ENCODE results near the gene GPC6.

GPC6 gene

GRCh38 chr13:93260591-93260990, 34.0 kb downstream of the GPC6 start:
- no peak overlapping the region for H2BK15ac ChIP-seq (ENCODE audit: low read length)
- H2AFZ ChIP-seq (ENCODE audit: low read length): no peak overlapping the region
- WGBS, 2 donors (ENCODE audit: extremely low coverage in 2 of 2, insufficient read length in 2 of 2, insufficient replicate concordance in 1 of 2): no CpG with 5 or more reads among the region's 1 CpG

DNA sequence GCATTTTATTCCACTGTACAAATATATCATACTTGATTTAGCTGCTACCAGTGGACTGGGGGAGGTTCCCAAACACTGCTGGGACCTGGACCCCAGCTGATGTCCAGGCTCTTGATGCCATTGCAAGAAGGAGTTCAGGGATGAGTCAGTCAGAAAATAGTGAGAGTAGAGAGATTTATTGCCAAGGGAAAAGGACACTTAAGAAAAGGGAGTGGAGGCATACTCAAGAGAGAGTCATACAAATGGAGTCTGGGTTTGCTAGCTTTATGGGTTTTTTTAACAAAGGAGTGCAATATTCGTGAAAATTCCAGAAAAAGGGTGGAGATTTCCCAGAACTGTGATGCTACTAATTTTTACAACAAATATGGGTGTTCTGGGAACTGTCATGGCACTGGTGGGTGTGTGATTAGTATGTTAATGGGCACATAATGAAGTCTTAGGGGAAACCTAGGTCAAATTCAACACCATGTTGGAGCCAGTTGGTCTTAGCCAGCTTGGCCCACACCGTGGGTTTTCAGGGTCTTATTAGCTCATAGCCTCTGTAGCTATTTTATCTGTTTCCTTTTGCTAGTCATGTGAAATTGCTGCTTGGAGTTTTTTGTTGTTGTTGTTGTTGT, 36.2 kb downstream of the GPC6 start:
- WGBS, 2 donors (ENCODE audit: extremely low coverage in 2 of 2, insufficient read length in 2 of 2, insufficient replicate concordance in 1 of 2): no CpG with 5 or more reads among the region's 2 CpGs
- H3K23ac ChIP-seq (ENCODE audit: low read depth, low read length, poor library complexity): no peak overlapping the region
- no peak overlapping the region for H3K4me3 ChIP-seq (ENCODE audit: low read length in 2 of 2)

More at GRCh38 chr13:93260591-93260990, 34.0 kb downstream of the GPC6 start:
- H2AK5ac ChIP-seq (ENCODE audit: low read depth, low read length): no peak overlapping the region
- no peaks in the 10 kb centered on the region for H3K36me3 ChIP-seq (replicated peaks in 1 of 2; ENCODE audit: control insufficient read depth in 2 of 2, insufficient read depth in 2 of 2, low read length in 2 of 2)
- no peaks in the 10 kb centered on the region for H3K9me3 ChIP-seq (replicated peaks in 1 of 2; ENCODE audit: control insufficient read depth in 2 of 2, insufficient read depth in 1 of 2, low read depth in 1 of 2, low read length in 2 of 2)
- H2BK5ac ChIP-seq (ENCODE audit: low read length): no peak overlapping the region
- no peaks in the 10 kb centered on the region for H3K79me1 ChIP-seq (ENCODE audit: low read depth, low read length)
- H3K4ac ChIP-seq (ENCODE audit: low read length): no peak overlapping the region
- no peak overlapping the region for H3K4me2 ChIP-seq (ENCODE audit: insufficient read depth, low read length, poor library complexity, severe bottlenecking)
- no peak overlapping the region for H2BK12ac ChIP-seq (ENCODE audit: low read length)
- H3K18ac ChIP-seq (ENCODE audit: low read length): no peak overlapping the region
- no peak overlapping the region for H4K91ac ChIP-seq (ENCODE audit: low read depth, low read length, poor library complexity)
- no peak overlapping the region for H4K8ac ChIP-seq (ENCODE audit: low read depth, low read length)
- H3K4me1 ChIP-seq (ENCODE audit: control insufficient read depth in 2 of 2, insufficient read depth in 1 of 2, low read depth in 1 of 2, low read length in 2 of 2): no peaks in the 10 kb centered on the region
- H3K4me3 ChIP-seq (ENCODE audit: low read length in 2 of 2): no peak overlapping the region
- DNase-seq (ENCODE audit: low spot score): no peak
- no peak overlapping the region for H3K23ac ChIP-seq (ENCODE audit: low read depth, low read length, poor library complexity)
- no peak overlapping the region for H3K27ac ChIP-seq (replicated peaks; ENCODE audit: low read length)
- no peak overlapping the region for H3K14ac ChIP-seq (ENCODE audit: low read length)
- H3K27me3 ChIP-seq (ENCODE audit: control insufficient read depth in 3 of 3, insufficient read depth in 3 of 3, low read depth in 1 of 3, low read length in 3 of 3): no peaks in the 10 kb centered on the region
- no peak overlapping the region for H2BK120ac ChIP-seq (ENCODE audit: low read depth, low read length)
- H3K9ac ChIP-seq (ENCODE audit: low read depth, low read length, poor library complexity): no peak overlapping the region

DNA sequence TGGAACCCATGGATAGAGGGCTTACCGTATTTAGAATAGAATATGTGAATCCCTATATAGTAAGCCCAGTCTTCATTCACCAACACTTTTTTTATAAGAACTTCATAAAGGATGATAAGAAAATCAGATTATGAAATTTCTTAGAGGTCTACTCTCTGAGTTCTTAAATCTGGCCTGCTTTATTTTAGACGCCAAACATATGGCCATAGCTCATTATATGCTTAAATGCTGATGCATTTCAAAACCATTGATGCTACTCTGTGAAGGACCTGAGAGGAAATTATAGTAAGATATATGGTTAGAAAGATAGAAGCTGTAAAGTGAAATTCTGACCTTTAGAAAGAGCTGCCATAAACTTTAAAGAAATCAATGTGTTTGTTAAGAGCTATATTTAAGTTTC, 38.3 kb downstream of the GPC6 start:
- peaks cover 0 to under 1% of the 10 kb centered on the region in 2 donors for H3K9me3 ChIP-seq (replicated peaks in 1 of 2; ENCODE audit: control insufficient read depth in 2 of 2, insufficient read depth in 1 of 2, low read depth in 1 of 2, low read length in 2 of 2)
- no peak overlapping the region for H2AFZ ChIP-seq (ENCODE audit: low read length)
- no peak overlapping the region for H3K23ac ChIP-seq (ENCODE audit: low read depth, low read length, poor library complexity)
- no peak overlapping the region for H2AK5ac ChIP-seq (ENCODE audit: low read depth, low read length)
- no peak overlapping the region for H3K14ac ChIP-seq (ENCODE audit: low read length)
- no peak overlapping the region for H4K91ac ChIP-seq (ENCODE audit: low read depth, low read length, poor library complexity)
- H2BK12ac ChIP-seq (ENCODE audit: low read length): no peak overlapping the region
- H3K9ac ChIP-seq (ENCODE audit: low read depth, low read length, poor library complexity): no peak overlapping the region
- H3K27ac ChIP-seq (replicated peaks; ENCODE audit: low read length): no peak overlapping the region
- no CpG with 5 or more reads among the region's 2 CpGs for WGBS, 2 donors (ENCODE audit: extremely low coverage in 2 of 2, insufficient read length in 2 of 2, insufficient replicate concordance in 1 of 2)
- no peak overlapping the region for H2BK5ac ChIP-seq (ENCODE audit: low read length)
- H3K79me1 ChIP-seq (ENCODE audit: low read depth, low read length): no peaks in the 10 kb centered on the region
- no peak for DNase-seq (ENCODE audit: low spot score)
- no peaks in the 10 kb centered on the region for H3K27me3 ChIP-seq (ENCODE audit: control insufficient read depth in 3 of 3, insufficient read depth in 3 of 3, low read depth in 1 of 3, low read length in 3 of 3)
- no peak overlapping the region for H3K18ac ChIP-seq (ENCODE audit: low read length)
- peaks cover 0 to 1% of the 10 kb centered on the region in 2 donors for H3K4me1 ChIP-seq (ENCODE audit: control insufficient read depth in 2 of 2, insufficient read depth in 1 of 2, low read depth in 1 of 2, low read length in 2 of 2)
- H4K8ac ChIP-seq (ENCODE audit: low read depth, low read length): no peak overlapping the region
- H3K36me3 ChIP-seq (replicated peaks in 1 of 2; ENCODE audit: control insufficient read depth in 2 of 2, insufficient read depth in 2 of 2, low read length in 2 of 2): no peaks in the 10 kb centered on the region
- no peak overlapping the region for H2BK120ac ChIP-seq (ENCODE audit: low read depth, low read length)
- H3K4me2 ChIP-seq (ENCODE audit: insufficient read depth, low read length, poor library complexity, severe bottlenecking): no peak overlapping the region
- no peak overlapping the region for H3K4me3 ChIP-seq (ENCODE audit: low read length in 2 of 2)
- H3K4ac ChIP-seq (ENCODE audit: low read length): no peak overlapping the region
- no peak overlapping the region for H2BK15ac ChIP-seq (ENCODE audit: low read length)

More for the DNA sequence above, 36.2 kb downstream of the GPC6 start:
- no peaks in the 10 kb centered on the region for H3K36me3 ChIP-seq (replicated peaks in 1 of 2; ENCODE audit: control insufficient read depth in 2 of 2, insufficient read depth in 2 of 2, low read length in 2 of 2)
- no peak overlapping the region for H3K14ac ChIP-seq (ENCODE audit: low read length)
- H3K79me1 ChIP-seq (ENCODE audit: low read depth, low read length): no peaks in the 10 kb centered on the region
- no peak overlapping the region for H3K9ac ChIP-seq (ENCODE audit: low read depth, low read length, poor library complexity)
- no peak overlapping the region for H2AK5ac ChIP-seq (ENCODE audit: low read depth, low read length)
- no peaks in the 10 kb centered on the region for H3K9me3 ChIP-seq (replicated peaks in 1 of 2; ENCODE audit: control insufficient read depth in 2 of 2, insufficient read depth in 1 of 2, low read depth in 1 of 2, low read length in 2 of 2)
- H3K27ac ChIP-seq (replicated peaks; ENCODE audit: low read length): no peak overlapping the region
- H2BK12ac ChIP-seq (ENCODE audit: low read length): no peak overlapping the region
- no peak overlapping the region for H2BK15ac ChIP-seq (ENCODE audit: low read length)
- no peak overlapping the region for H4K8ac ChIP-seq (ENCODE audit: low read depth, low read length)
- H3K4me2 ChIP-seq (ENCODE audit: insufficient read depth, low read length, poor library complexity, severe bottlenecking): no peak overlapping the region
- H2BK120ac ChIP-seq (ENCODE audit: low read depth, low read length): no peak overlapping the region
- H4K91ac ChIP-seq (ENCODE audit: low read depth, low read length, poor library complexity): no peak overlapping the region
- no peak overlapping the region for H2AFZ ChIP-seq (ENCODE audit: low read length)
- H3K4me1 ChIP-seq (ENCODE audit: control insufficient read depth in 2 of 2, insufficient read depth in 1 of 2, low read depth in 1 of 2, low read length in 2 of 2): no peaks in the 10 kb centered on the region
- no peak for DNase-seq (ENCODE audit: low spot score)
- H3K27me3 ChIP-seq (ENCODE audit: control insufficient read depth in 3 of 3, insufficient read depth in 3 of 3, low read depth in 1 of 3, low read length in 3 of 3): no peaks in the 10 kb centered on the region
- H2BK5ac ChIP-seq (ENCODE audit: low read length): no peak overlapping the region
- H3K4ac ChIP-seq (ENCODE audit: low read length): no peak overlapping the region
- H3K18ac ChIP-seq (ENCODE audit: low read length): no peak overlapping the region

DNA sequence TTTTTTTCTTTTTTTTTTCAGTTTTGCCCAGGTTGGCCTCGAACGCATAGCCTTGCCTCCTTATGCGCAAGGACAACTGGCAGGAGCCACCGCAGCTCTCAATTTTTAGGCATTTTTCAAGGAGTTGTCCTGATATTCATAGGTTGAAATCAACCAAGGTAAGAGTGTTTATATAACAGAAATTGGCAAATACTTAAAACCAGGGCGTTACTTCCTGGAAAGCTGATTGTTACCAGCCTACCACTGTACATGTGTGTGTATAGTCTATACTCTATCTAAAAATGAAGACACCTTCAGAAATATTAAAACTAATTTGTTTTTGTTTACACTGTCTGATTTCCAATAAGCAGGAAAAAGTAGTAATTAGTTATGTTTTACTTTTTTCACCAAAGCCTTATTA, 39.2 kb downstream of the GPC6 start:
- Histone ChIP-seq H3K23ac (ENCODE audit: low read depth, low read length, poor library complexity) (no peak overlapping the region), H3K9ac (ENCODE audit: low read depth, low read length, poor library complexity) (no peak overlapping the region), H4K8ac (ENCODE audit: low read depth, low read length) (no peak overlapping the region), H3K4me1 (ENCODE audit: control insufficient read depth in 2 of 2, insufficient read depth in 1 of 2, low read depth in 1 of 2, low read length in 2 of 2) (peaks cover 0 to 2% of the 10 kb centered on the region in 2 donors), H3K36me3 (replicated peaks in 1 of 2; ENCODE audit: control insufficient read depth in 2 of 2, insufficient read depth in 2 of 2, low read length in 2 of 2) (no peaks in the 10 kb centered on the region), H3K4me3 (ENCODE audit: low read length in 2 of 2) (no peak overlapping the region), H3K4me2 (ENCODE audit: insufficient read depth, low read length, poor library complexity, severe bottlenecking) (no peak overlapping the region), H2BK15ac (ENCODE audit: low read length) (no peak overlapping the region), H3K9me3 (replicated peaks in 1 of 2; ENCODE audit: control insufficient read depth in 2 of 2, insufficient read depth in 1 of 2, low read depth in 1 of 2, low read length in 2 of 2) (peaks cover 0 to 2% of the 10 kb centered on the region in 2 donors), H2AFZ (ENCODE audit: low read length) (no peak overlapping the region), H3K14ac (ENCODE audit: low read length) (no peak overlapping the region), H2BK120ac (ENCODE audit: low read depth, low read length) (no peak overlapping the region), H3K79me1 (ENCODE audit: low read depth, low read length) (no peaks in the 10 kb centered on the region), H4K91ac (ENCODE audit: low read depth, low read length, poor library complexity) (no peak overlapping the region), H3K27me3 (ENCODE audit: control insufficient read depth in 3 of 3, insufficient read depth in 3 of 3, low read depth in 1 of 3, low read length in 3 of 3) (no peaks in the 10 kb centered on the region), H3K27ac (replicated peaks; ENCODE audit: low read length) (no peak overlapping the region), H2BK12ac (ENCODE audit: low read length) (no peak overlapping the region), H2BK5ac (ENCODE audit: low read length) (no peak overlapping the region), H2AK5ac (ENCODE audit: low read depth, low read length) (no peak overlapping the region), H3K4ac (ENCODE audit: low read length) (no peak overlapping the region), H3K18ac (ENCODE audit: low read length) (no peak overlapping the region)
- WGBS, 2 donors (ENCODE audit: extremely low coverage in 2 of 2, insufficient read length in 2 of 2, insufficient replicate concordance in 1 of 2): no CpG with 5 or more reads among the region's 5 CpGs
- no peak for DNase-seq (ENCODE audit: low spot score)

Measured in neuronal stem cell (in vitro differentiated cells).